Calu3 (cell line): Measurements from ENCODE around the gene ITIH3. TPM values are rescaled to one million over a fixed set of nuclear protein-coding genes. Genes with fewer than 3 reads are reported as not detected.

Experiments used
- BruUV-seq: library from RNA; stranded (reverse); fragments of 400-500 nt; replicated peaks from 2 replicates; lab custom pipeline; 2021; lab: Mats Ljungman, UMichigan
- CTCF ChIA-PET: fragments of 300-600 bp; sonication (Branson Sonifier 250); formaldehyde crosslinking; loops from one replicate; lab custom pipeline; 2022; ENCODE audit warnings: antibody characterized with exemption; lab: Charles Lee
- DNase-seq: peaks from one replicate; pipeline ENCODE4 v3.0.0; 2022
- H3K27ac Mint-ChIP-seq: one replicate; pipeline ENCODE4 v1.8.0; 2022; ENCODE audit warnings: mixed read lengths; ENCODE audit not compliant: unreplicated experiment
- H3K27me3 Mint-ChIP-seq: one replicate; pipeline ENCODE4 v1.8.0; 2022; ENCODE audit warnings: mixed read lengths; ENCODE audit not compliant: unreplicated experiment
- H3K36me3 Mint-ChIP-seq: one replicate; pipeline ENCODE4 v1.8.0; 2022; ENCODE audit warnings: mild to moderate bottlenecking, moderate library complexity, mixed read lengths; ENCODE audit not compliant: insufficient read depth, unreplicated experiment
- H3K4me1 Mint-ChIP-seq: one replicate; pipeline ENCODE4 v1.8.0; 2022; ENCODE audit warnings: mild to moderate bottlenecking, low read depth, mixed read lengths; ENCODE audit not compliant: unreplicated experiment
- H3K4me3 Mint-ChIP-seq: one replicate; pipeline ENCODE4 v1.8.0; 2022; ENCODE audit warnings: mild to moderate bottlenecking, low read depth, moderate library complexity, mixed read lengths; ENCODE audit not compliant: unreplicated experiment
- H3K9me3 Mint-ChIP-seq: one replicate; pipeline ENCODE4 v1.8.0; 2022; ENCODE audit warnings: low read depth, mixed read lengths; ENCODE audit not compliant: unreplicated experiment
- CTCF ChIP-seq: fragments of 200-600 bp; IDR thresholded peaks from one replicate; pipeline ENCODE4 v1.8.0; 2022; ENCODE audit warnings: antibody characterized with exemption; ENCODE audit not compliant: unreplicated experiment
- intact Hi-C: fragments of 100-400 bp; cut with micrococcal nuclease; formaldehyde crosslinking; loops from one replicate; pipeline ENCODE4 v1.10.0; 2022; ENCODE audit not compliant: unreplicated experiment
- total RNA-seq: library from RNA; stranded (reverse); gene quantifications from 2 replicates; pipeline ENCODE4 v1.2.3, GENCODE V29; 2022

The ITIH3 gene
- total RNA-seq, 1 experiment from 2014 or later = not detected

GRCh38 chr3:52831500-52832301, 37.1 kb downstream of the ITIH3 start:
- CTCF ChIA-PET = interaction anchor here (0.9 kb wide), 1 partner anchor 11 kb away, joined by 3 read pairs; no protein-coding TSS in a partner anchor
- H3K36me3 Mint-ChIP-seq = no peaks in the 10 kb centered on the region
- intact Hi-C loops = no loop called here
- no peak overlapping the region for H3K4me3 Mint-ChIP-seq
- DNase-seq = peak; percentile 70
- H3K27me3 Mint-ChIP-seq = no peaks in the 10 kb centered on the region
- peaks cover 27% of the 10 kb centered on the region for H3K4me1 Mint-ChIP-seq
- BruUV-seq = no TSS peak
- no peak for TF ChIP-seq CTCF
- no peaks in the 10 kb centered on the region for H3K9me3 Mint-ChIP-seq
- H3K27ac Mint-ChIP-seq = no peak overlapping the region

- intact Hi-C loops = no loop called here
- Mint-ChIP-seq H3K4me3 (no peak overlapping the region), H3K36me3 (no peaks in the 10 kb centered on the region), H3K4me1 (peaks cover 15% of the 10 kb centered on the region), H3K27ac (no peak overlapping the region), H3K9me3 (no peaks in the 10 kb centered on the region), H3K27me3 (no peaks in the 10 kb centered on the region)
- CTCF ChIA-PET = no interaction called here
- no TSS peak for BruUV-seq
- no peak for TF ChIP-seq CTCF
- DNase-seq = no peak
These were observed 38.6 kb downstream of the ITIH3 start for GRCh38 chr3:52833202-52833601.

- BruUV-seq = no TSS peak
- no peak within 1 kb of the TSS for H3K4me3 Mint-ChIP-seq
- no peak within 1 kb of the TSS for H3K27ac Mint-ChIP-seq
- peaks cover 14% of the 10 kb centered on the region for H3K4me1 Mint-ChIP-seq
- no peaks in the 10 kb centered on the region for H3K27me3 Mint-ChIP-seq
- intact Hi-C loops = no loop called here
- no peaks in the 10 kb centered on the region for H3K36me3 Mint-ChIP-seq
- TF ChIP-seq CTCF = no peak
- CTCF ChIA-PET = no interaction called here
- DNase-seq = no peak
- H3K9me3 Mint-ChIP-seq = no peaks in the 10 kb centered on the region
These were observed 40.4 kb downstream of the ITIH3 start, which contains the start of gene MUSTN1 for GRCh38 chr3:52834871-52835501. MUSTN1 (minus strand) TSS chr3:52835019; CDS start chr3:52834948, 71 bp downstream.

DNA sequence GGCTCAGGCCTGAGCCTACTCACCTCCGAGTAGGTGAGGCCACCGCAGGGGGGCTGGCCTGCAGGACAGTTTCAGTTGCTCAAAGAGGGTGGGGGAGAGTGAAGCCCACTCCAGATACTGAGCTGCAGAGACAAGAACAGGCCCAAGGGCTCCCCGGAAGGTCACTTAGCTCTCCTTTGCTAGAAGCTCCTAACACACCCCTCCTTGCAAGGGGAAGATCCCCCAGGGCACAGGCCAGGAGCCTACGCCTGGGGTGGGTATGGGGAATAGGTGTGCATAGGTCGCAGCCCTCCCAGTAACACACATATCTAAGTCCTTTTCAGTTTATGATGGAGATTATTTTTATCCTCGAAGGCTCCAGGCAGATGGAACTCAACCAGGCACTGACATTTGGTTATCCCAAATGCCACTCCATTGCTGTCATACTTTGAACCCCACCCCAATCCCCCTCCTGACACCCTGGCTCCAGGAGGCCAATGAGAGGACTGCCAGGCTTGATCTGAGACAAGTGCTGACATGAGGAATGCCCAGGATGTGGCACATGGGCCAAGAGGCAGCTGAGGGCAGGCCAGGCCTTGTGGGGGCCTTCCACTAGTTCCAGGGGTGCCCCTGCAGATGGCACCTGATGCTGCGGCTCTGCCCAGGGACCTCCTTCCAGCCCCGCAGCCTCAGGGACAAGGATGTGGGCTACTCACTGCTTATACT, 41.3 kb downstream of the ITIH3 start:
- H3K36me3 Mint-ChIP-seq = no peaks in the 10 kb centered on the region
- TF ChIP-seq CTCF = no peak
- intact Hi-C loops = no loop called here
- H3K4me1 Mint-ChIP-seq = peaks cover 8% of the 10 kb centered on the region
- no peak overlapping the region for H3K4me3 Mint-ChIP-seq
- H3K27ac Mint-ChIP-seq = no peak overlapping the region
- CTCF ChIA-PET = no interaction called here
- DNase-seq = no peak
- no peaks in the 10 kb centered on the region for H3K27me3 Mint-ChIP-seq
- no TSS peak for BruUV-seq
- H3K9me3 Mint-ChIP-seq = no peaks in the 10 kb centered on the region
